CD4-positive, alpha-beta T cell (primary cell): ENCODE data around the gene HOXD11. TPM values are rescaled to one million over a fixed set of nuclear protein-coding genes. Genes with fewer than 3 reads are reported as not detected.

Experiments
- ATAC-seq: fragments of 200-7000 bp; cut with Tn5 transposase; one replicate; pipeline ENCODE4 v1.10.0; 2022; ENCODE audit warnings: mild to moderate bottlenecking; ENCODE audit not compliant: poor library complexity
- CTCF ChIA-PET: fragments of 350-600 bp; sonication (Branson Sonifier 250); formaldehyde crosslinking; loops from one replicate; lab custom pipeline; 2021; ENCODE audit warnings: antibody characterized with exemption, inconsistent platforms; lab: Charles Lee
- POLR2A ChIA-PET: fragments of 350-600 bp; sonication (Branson Sonifier 250); formaldehyde crosslinking; loops from one replicate; lab custom pipeline; 2021; ENCODE audit warnings: antibody characterized with exemption, inconsistent platforms; lab: Charles Lee
- DNase-seq, 14 experiments: peaks; one replicate each; pipeline ENCODE4 v3.0.0-alpha.2; 2013 to 2020; ENCODE audit warnings: mixed read lengths in 2 of 14
- H3K27ac ChIP-seq, 2 donors: one replicate each; pipeline versions ENCODE4 v1.5.1 to v1.7.0; 2013; ENCODE audit warnings: low read length in 2 of 2, low read depth in 1 of 2, mild to moderate bottlenecking in 1 of 2
- H3K27me3 ChIP-seq, 2 experiments: 1 replicate in 1 of 2; 2 replicates in 1 of 2; pipeline versions ENCODE4 v1.6.1 to v1.7.0; 2013; ENCODE audit warnings: low read length in 2 of 2, control low read depth in 1 of 2, mild to moderate bottlenecking in 1 of 2, moderate library complexity in 1 of 2; ENCODE audit not compliant: insufficient read depth in 2 of 2, control insufficient read depth in 1 of 2
- H3K36me3 ChIP-seq: one replicate; pipeline ENCODE4 v1.6.1; 2013; ENCODE audit warnings: low read length, control low read depth; ENCODE audit not compliant: insufficient read depth
- H3K4me1 ChIP-seq: one replicate; pipeline ENCODE4 v1.6.1; 2013; ENCODE audit warnings: low read length, control low read depth; ENCODE audit not compliant: insufficient read depth
- H3K4me3 ChIP-seq: one replicate; pipeline ENCODE4 v1.5.1; 2013; ENCODE audit warnings: mild to moderate bottlenecking, low read length, moderate library complexity
- H3K9me3 ChIP-seq, 2 experiments: 1 replicate in 1 of 2; 2 replicates in 1 of 2; pipeline versions ENCODE4 v1.6.1 to v1.7.0; 2013; ENCODE audit warnings: low read length in 2 of 2, mild to moderate bottlenecking in 2 of 2, control low read depth in 1 of 2, moderate library complexity in 1 of 2; ENCODE audit not compliant: control insufficient read depth in 1 of 2, insufficient read depth in 1 of 2
- H3K27ac Mint-ChIP-seq: one replicate; pipeline ENCODE4 v1.8.0; 2020; ENCODE audit warnings: mixed read lengths
- H3K27me3 Mint-ChIP-seq: one replicate; pipeline ENCODE4 v1.8.0; 2021; ENCODE audit warnings: mixed read lengths
- H3K36me3 Mint-ChIP-seq: one replicate; pipeline ENCODE4 v1.8.0; 2021; ENCODE audit warnings: low read depth, mixed read lengths
- H3K4me1 Mint-ChIP-seq: one replicate; pipeline ENCODE4 v1.8.0; 2021; ENCODE audit warnings: low read depth, mixed read lengths
- H3K4me3 Mint-ChIP-seq: one replicate; pipeline ENCODE4 v1.8.0; 2020; ENCODE audit warnings: mild to moderate bottlenecking, mixed read lengths
- H3K9me3 Mint-ChIP-seq: one replicate; pipeline ENCODE4 v1.8.0; 2020; ENCODE audit warnings: mixed read lengths
- CTCF ChIP-seq: fragments of 200-600 bp; IDR thresholded peaks from one replicate; pipeline ENCODE4 v1.8.0; 2022; ENCODE audit warnings: antibody characterized with exemption, mild to moderate bottlenecking
- intact Hi-C, 2 experiments: fragments of 100-400 bp; cut with DNase I in 1 of 2; cut with micrococcal nuclease in 1 of 2; formaldehyde crosslinking; loops; one replicate each; pipeline versions ENCODE4 v1.15.1 to v1.9.0; 2023 to 2025; cut with DNase I, micrococcal nuclease
- total RNA-seq, 174 experiments: library from RNA in 2 of 174; stranded (reverse) in 2 of 174; gene quantifications; one replicate each; pipeline ENCODE4 v1.2.3 and lab custom pipeline; 2021 to 2026

HOXD11 gene
- total RNA-seq, 2 experiments from 2014 or later: not detected

GRCh38 chr2:176137906-176138305 is 30.8 kb downstream of the HOXD11 start:
- ChIA-PET CTCF (interaction anchor here (1.4 kb wide), 1 partner anchor 11 kb away, joined by 5 read pairs; no protein-coding TSS in a partner anchor), POLR2A (no interaction called here)
- DNase-seq (no peak), ATAC-seq (no peak)
- Histone ChIP-seq H3K27me3 (peaks cover 92 to 98% of the 10 kb centered on the region in 2 experiments), H3K36me3 (no peaks in the 10 kb centered on the region), H3K27ac (no peak overlapping the region), H3K9me3 (peaks cover 14 to 45% of the 10 kb centered on the region in 2 experiments), H3K4me1 (peaks cover 36% of the 10 kb centered on the region), H3K4me3 (no peak overlapping the region)
- Mint-ChIP-seq H3K4me3 (no peak overlapping the region), H3K27me3 (peaks cover 95% of the 10 kb centered on the region), H3K4me1 (peaks cover 41% of the 10 kb centered on the region), H3K36me3 (peaks cover 3% of the 10 kb centered on the region), H3K27ac (no peak overlapping the region), H3K9me3 (peaks cover 4% of the 10 kb centered on the region)
- TF ChIP-seq CTCF: no peak
- intact Hi-C loops: loop anchor here in 1 of 2 experiments (10.0 kb wide), 1 partner anchor 1277 kb away; no protein-coding TSS in a partner anchor

DNA sequence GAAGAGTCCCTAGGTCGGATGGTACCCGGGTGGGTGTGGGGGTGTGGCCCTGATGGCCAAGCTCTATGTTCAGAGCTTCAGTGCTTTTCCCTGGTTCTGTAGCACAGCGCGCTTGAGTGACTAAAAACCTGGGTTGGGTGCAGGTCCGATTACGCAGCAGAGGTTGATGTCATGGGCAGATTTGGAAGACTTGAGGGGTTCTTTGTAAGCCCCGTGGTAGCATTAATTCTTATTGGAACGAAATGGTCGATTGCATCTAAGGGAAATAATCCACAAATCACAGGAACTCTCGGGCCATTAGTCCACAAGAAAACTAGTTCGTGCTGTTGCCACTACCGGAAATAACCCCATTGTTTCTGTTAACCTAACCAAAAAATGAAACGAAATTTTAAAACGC is 31.4 kb downstream of the HOXD11 start:
- H3K27ac Mint-ChIP-seq: no peak overlapping the region
- POLR2A ChIA-PET: interaction anchor here (1.0 to 1.2 kb wide), 2 partner anchors 11 to 316 kb away, joined by 3 read pairs; no protein-coding TSS in a partner anchor

More for the DNA sequence above, 31.4 kb downstream of the HOXD11 start:
- H3K36me3 ChIP-seq: no peaks in the 10 kb centered on the region
- no peak for DNase-seq
- CTCF ChIA-PET: interaction anchor here (1.1 to 1.4 kb wide), 2 partner anchors 12 to 317 kb away, joined by 3 to 5 read pairs; no protein-coding TSS in a partner anchor
- no peak for TF ChIP-seq CTCF
- H3K27me3 ChIP-seq: peaks cover 92 to 98% of the 10 kb centered on the region in 2 experiments
- H3K27ac ChIP-seq: no peak overlapping the region
- peaks cover 95% of the 10 kb centered on the region for H3K27me3 Mint-ChIP-seq
- ATAC-seq: no peak
- peaks cover 14 to 45% of the 10 kb centered on the region in 2 experiments for H3K9me3 ChIP-seq
- H3K4me3 ChIP-seq: no peak overlapping the region
- H3K36me3 Mint-ChIP-seq: peaks cover 3% of the 10 kb centered on the region
- intact Hi-C loops: loop anchor here in 1 of 2 experiments (10.0 kb wide), 1 partner anchor 1276 kb away; no protein-coding TSS in a partner anchor
- peaks cover 4% of the 10 kb centered on the region for H3K9me3 Mint-ChIP-seq
- H3K4me3 Mint-ChIP-seq: peak overlapping the region; percentile 60
- peaks cover 36% of the 10 kb centered on the region for H3K4me1 ChIP-seq
- peaks cover 41% of the 10 kb centered on the region for H3K4me1 Mint-ChIP-seq
